PFSK-1 (cell line): ENCODE data around the gene TTC24.

Experiments
- FOXP2 ChIP-seq: optimal IDR thresholded peaks from 2 replicates; pipeline ENCODE3; 2011; ENCODE audit warnings: borderline replicate concordance, control low read depth, inconsistent platforms; ENCODE audit not compliant: insufficient read depth; ENCODE audit errors: extremely low read length, extremely low read depth
- POLR2AphosphoS5 ChIP-seq: IDR thresholded peaks from 2 replicates; pipeline ENCODE4 v1.6.1; 2012; ENCODE audit warnings: low read depth, mild to moderate bottlenecking, control low read depth, low read length, moderate library complexity
- REST ChIP-seq, 2 experiments: IDR thresholded peaks; 2 replicates each; pipeline versions ENCODE4 v1.6.1 to v1.8.0; 2011 to 2012; ENCODE audit warnings: low read depth in 2 of 2, low read length in 2 of 2, control low read depth in 1 of 2, inconsistent platforms in 1 of 2, mild to moderate bottlenecking in 1 of 2, moderate library complexity in 1 of 2; ENCODE audit not compliant: insufficient read depth in 1 of 2
- SIN3A ChIP-seq: IDR thresholded peaks from 2 replicates; pipeline ENCODE4 v1.6.1; 2012; ENCODE audit warnings: mild to moderate bottlenecking, low read length, moderate library complexity, borderline replicate concordance; ENCODE audit not compliant: insufficient read depth
- TAF1 ChIP-seq: IDR thresholded peaks from 2 replicates; pipeline ENCODE4 v1.6.1; 2012; ENCODE audit warnings: low read length, control low read depth, borderline replicate concordance; ENCODE audit not compliant: insufficient read depth

TTC24 gene

GRCh38 chr1:156602557-156602993 lies 23.1 kb downstream of the TTC24 start:
- TF ChIP-seq TAF1 (no peak), FOXP2 (no peak), REST (IDR thresholded peaks at IDR 0.05; ENCODE audit: insufficient read depth in 1 of 2, low read depth in 2 of 2, low read length in 2 of 2) (no peak), SIN3A (no peak), POLR2AphosphoS5 (no peak)

GRCh38 chr1:156608036-156608674 lies 28.6 kb downstream of the TTC24 start:
- TF ChIP-seq FOXP2 (no peak), SIN3A (no peak), POLR2AphosphoS5 (no peak), TAF1 (no peak), REST (IDR thresholded peaks at IDR 0.05; ENCODE audit: insufficient read depth in 1 of 2, low read depth in 2 of 2, low read length in 2 of 2) (no peak)

GRCh38 chr1:156608981-156609380 lies 29.5 kb downstream of the TTC24 start:
- TF ChIP-seq POLR2AphosphoS5 (no peak), SIN3A (no peak), TAF1 (no peak), FOXP2 (no peak), REST (IDR thresholded peaks at IDR 0.05; ENCODE audit: insufficient read depth in 1 of 2, low read depth in 2 of 2, low read length in 2 of 2) (no peak)

GRCh38 chr1:156612666-156613065 lies 33.1 kb downstream of the TTC24 start:
- TF ChIP-seq FOXP2 (no peak), SIN3A (no peak), REST (IDR thresholded peaks at IDR 0.05; ENCODE audit: insufficient read depth in 1 of 2, low read depth in 2 of 2, low read length in 2 of 2) (no peak), POLR2AphosphoS5 (no peak), TAF1 (no peak)
